Ishikawa (cell line): ENCODE measurements around the gene FAM118A.

Source experiments
- CEBPB ChIP-seq: IDR thresholded peaks from 2 replicates; pipeline ENCODE4 v1.6.1; 2012
- FOXM1 ChIP-seq: IDR thresholded peaks from 2 replicates; pipeline ENCODE4 v1.6.1; 2012; ENCODE audit warnings: low read depth, borderline replicate concordance
- MAX ChIP-seq: IDR thresholded peaks from 2 replicates; pipeline ENCODE4 v1.6.1; 2012
- RAD21 ChIP-seq: IDR thresholded peaks from 2 replicates; pipeline ENCODE4 v1.6.1; 2012; ENCODE audit warnings: low read depth
- REST ChIP-seq: IDR thresholded peaks from 2 replicates; pipeline ENCODE4 v1.6.1; 2012; ENCODE audit warnings: low read depth, mild to moderate bottlenecking
- TAF1 ChIP-seq: IDR thresholded peaks from 2 replicates; pipeline ENCODE4 v1.6.1; 2012; ENCODE audit warnings: low read depth, mild to moderate bottlenecking
- USF1 ChIP-seq: IDR thresholded peaks from 2 replicates; pipeline ENCODE4 v1.6.1; 2012

GRCh38 chr22:45268167-45268957 lies 41.4 kb upstream of the FAM118A start:
- TF ChIP-seq MAX (peak; percentile 31; the same call in 1 of the 2 replicates), USF1 (no peak), CEBPB (no peak), RAD21 (no peak), FOXM1 (no peak), TAF1 (no peak), REST (no peak)
